GM12878 (cell line): ENCODE results near the gene ERICH2. TPM values are rescaled to one million over a fixed set of nuclear protein-coding genes. Genes with fewer than 3 reads are reported as not detected.

Source experiments
- ATAC-seq: fragments of 200-7000 bp; cut with Tn5 transposase; 3 replicates; pipeline ENCODE4 v1.9.1; 2020; ENCODE audit warnings: mild to moderate bottlenecking, moderate library complexity
- BruUV-seq: library from RNA; stranded (reverse); fragments of 400-500 nt; replicated peaks from 2 replicates; lab custom pipeline; 2021; lab: Mats Ljungman, UMichigan
- CTCF ChIA-PET: fragments of 300-600 bp; sonication (Branson Sonifier 250); formaldehyde crosslinking; extraction: SDS; loops from one replicate; lab custom pipeline; 2021; ENCODE audit warnings: inconsistent platforms; lab: Yijun Ruan, JAX
- POLR2A ChIA-PET: fragments of 350-600 bp; formaldehyde crosslinking; extraction: SDS; loops from one replicate; lab custom pipeline; 2021; ENCODE audit warnings: inconsistent platforms; lab: Charles Lee
- RAD21 ChIA-PET: fragments of 300-600 bp; sonication (Branson Sonifier 250); formaldehyde crosslinking; loops from one replicate; lab custom pipeline; 2023; ENCODE audit warnings: antibody characterized with exemption; ENCODE audit not compliant: unreplicated experiment; lab: Charles Lee
- SMC1A ChIA-PET: fragments of 300-600 bp; sonication (Branson Sonifier 250); formaldehyde crosslinking; loops from one replicate; lab custom pipeline; 2023; ENCODE audit not compliant: unreplicated experiment, uncharacterized antibody; lab: Charles Lee
- DNase-seq: peaks from one replicate; pipeline ENCODE4 v3.0.0-alpha.2; 2011; ENCODE audit warnings: low read depth, low spot score
- FAIRE-seq: peaks from 3 replicates; lab custom pipeline; 2011; peaks lifted over from hg19 to GRCh38; lab: Jason Lieb, UNC
- H2AFZ ChIP-seq: 2 replicates; pipeline ENCODE4 v1.6.0; 2011; ENCODE audit warnings: low read depth, low read length, control low read depth; ENCODE audit not compliant: control insufficient read depth
- H3K27ac ChIP-seq: 2 replicates; pipeline ENCODE4 v1.5.1; 2011; ENCODE audit warnings: control low read depth; ENCODE audit not compliant: control insufficient read depth, insufficient read depth
- H3K27me3 ChIP-seq, 2 experiments: replicated peaks in 1 of 2; 2 replicates each; pipeline versions ENCODE4 v1.6.0 to v1.6.1; 2011; ENCODE audit warnings: low read length in 1 of 2; ENCODE audit not compliant: control insufficient read depth in 2 of 2, insufficient read depth in 2 of 2
- H3K36me3 ChIP-seq, 2 experiments: 2 replicates each; pipeline ENCODE4 v1.5.1; 2011; ENCODE audit warnings: low read length in 1 of 2; ENCODE audit not compliant: control insufficient read depth in 2 of 2, insufficient read depth in 2 of 2
- H3K4me1 ChIP-seq: 2 replicates; pipeline ENCODE4 v1.6.1; 2011; ENCODE audit warnings: mild to moderate bottlenecking, low read length, moderate library complexity, mixed read lengths; ENCODE audit not compliant: control insufficient read depth, insufficient read depth
- H3K4me2 ChIP-seq: 2 replicates; pipeline ENCODE4 v1.6.0; 2011; ENCODE audit warnings: control low read depth; ENCODE audit not compliant: control insufficient read depth, insufficient read depth
- H3K4me3 ChIP-seq: fragments of 200-600 bp; sonication (generic); 2 replicates; pipeline ENCODE4 v1.5.1; 2016
- H3K79me2 ChIP-seq: 2 replicates; pipeline ENCODE4 v1.6.0; 2011; ENCODE audit warnings: low read length; ENCODE audit not compliant: control insufficient read depth, insufficient read depth
- H3K9ac ChIP-seq: 2 replicates; pipeline ENCODE4 v1.8.0; 2011; ENCODE audit warnings: low read length, control low read depth, mixed read lengths; ENCODE audit not compliant: control insufficient read depth, insufficient read depth
- H3K9me3 ChIP-seq: replicated peaks from 3 replicates; pipeline ENCODE4 v1.5.1; 2011; ENCODE audit warnings: mild to moderate bottlenecking, low read length; ENCODE audit not compliant: control insufficient read depth, insufficient read depth
- H4K20me1 ChIP-seq: 2 replicates; pipeline ENCODE4 v1.6.0; 2011; ENCODE audit not compliant: control insufficient read depth, insufficient read depth
- NR2C2 ChIP-seq: IDR thresholded peaks from 2 replicates; pipeline ENCODE4 v1.6.1; 2011; ENCODE audit warnings: borderline replicate concordance, low read depth; ENCODE audit not compliant: control insufficient read depth, insufficient read length
- PAX5 ChIP-seq: IDR thresholded peaks from 2 replicates; pipeline ENCODE4 v1.6.1; 2011; ENCODE audit warnings: low read depth, low read length, borderline replicate concordance
- PML ChIP-seq: IDR thresholded peaks from 2 replicates; pipeline ENCODE4 v1.6.1; 2012; ENCODE audit warnings: low read length, inconsistent platforms
- RAD51 ChIP-seq: fragments of 450-650 bp; IDR thresholded peaks from 2 replicates; pipeline ENCODE4 v1.6.1; 2016; ENCODE audit warnings: moderate library complexity, mild to moderate bottlenecking, inconsistent platforms
- RBBP5 ChIP-seq: fragments of 200-600 bp; sonication (generic); conservative IDR thresholded peaks from 2 replicates; pipeline ENCODE4 v1.6.1; 2016
- TBL1XR1 ChIP-seq: IDR thresholded peaks from 2 replicates; pipeline ENCODE4 v1.6.1; 2012; ENCODE audit warnings: low read depth, low read length, improper control_type of control experiment
- WRNIP1 ChIP-seq: IDR thresholded peaks from 2 replicates; pipeline ENCODE4 v1.6.1; 2011; ENCODE audit warnings: low read depth, low read length, improper control_type of control experiment, borderline replicate concordance
- YY1 ChIP-seq: IDR thresholded peaks from 2 replicates; pipeline ENCODE4 v1.6.1; 2011; ENCODE audit warnings: low read depth, mild to moderate bottlenecking, low read length
- ZNF217 ChIP-seq: fragments of 450-650 bp; IDR thresholded peaks from 2 replicates; pipeline ENCODE4 v1.6.1; 2017; ENCODE audit warnings: antibody characterized with exemption, mild to moderate bottlenecking
- WGBS: methylation state at CpG from one replicate; pipeline ENCODE4 v1.1.6; 2016; ENCODE audit warnings: low lambda C conversion rate; ENCODE audit not compliant: insufficient replicate concordance, insufficient coverage; ENCODE audit errors: missing lambda C conversion rate; 5-methylcytosine and 5-hydroxymethylcytosine counted together
- in situ Hi-C: fragments of 300-500 bp; cut with MboI; formaldehyde crosslinking; loops from 9 replicates; pipeline ENCODE4 v1.14.3; 2018; ENCODE audit warnings: mixed read lengths
- intact Hi-C: fragments of 100-400 bp; cut with micrococcal nuclease; formaldehyde crosslinking; loops from one replicate; pipeline ENCODE4 v1.14.2; 2022; ENCODE audit not compliant: unreplicated experiment
- polyA plus RNA-seq, 11 experiments: library from polyadenylated mRNA; depleted of rRNA in 4 of 11; unstranded in 6 of 11; stranded (reverse) in 5 of 11; fragments of >200 nt; fragmentation: Nextera tagmentation in 4 of 11; fragmentation: Illumina TruSeq in 1 of 11; extraction: Ambion mirVana in 4 of 11; extraction: Trizol in 1 of 11; gene quantifications; 1 replicate in 1 of 11; 2 replicates in 10 of 11; pipeline versions ENCODE4 v1.2.1 to v1.2.3, GENCODE V29; 2011 to 2016; ENCODE audit warnings: inconsistent platforms in 2 of 11, missing spikeins in 2 of 11, low read depth in 1 of 11
- total RNA-seq, 4 experiments: library from RNA; depleted of rRNA in 3 of 4; stranded (reverse); fragments of >200 nt in 3 of 4; fragmentation: Illumina TruSeq in 1 of 4; extraction: Trizol in 1 of 4; gene quantifications; 2 replicates each; pipeline versions ENCODE4 v1.2.1 to v1.2.3, GENCODE V29; 2013 to 2021
- TF ChIP-seq, protein P1 (sequence below): fragments of 150-350 bp; IDR thresholded peaks from 2 replicates; pipeline ENCODE4 v1.6.1; 2014; ENCODE audit warnings: mild to moderate bottlenecking, low read depth, low read length
- TF ChIP-seq, protein P2 (sequence below): fragments of 450-650 bp; formaldehyde crosslinking; IDR thresholded peaks from 2 replicates; pipeline ENCODE4 v1.4.0; 2020; ENCODE audit warnings: mild to moderate bottlenecking, moderate library complexity
- TF ChIP-seq, protein P3 (sequence below): IDR thresholded peaks from 2 replicates; pipeline ENCODE4 v1.6.1; 2012; ENCODE audit warnings: low read depth, low read length, improper control_type of control experiment
- TF ChIP-seq, protein P4 (sequence below): fragments of 450-650 bp; IDR thresholded peaks from 2 replicates; pipeline ENCODE4 v1.6.1; 2017; ENCODE audit warnings: mild to moderate bottlenecking, moderate library complexity

ERICH2 gene
- total and polyA plus RNA-seq, 10 of the 15 experiments (the other 5 are each of a cell fraction or from before 2014, with no cell fraction given), result not detected

DNA sequence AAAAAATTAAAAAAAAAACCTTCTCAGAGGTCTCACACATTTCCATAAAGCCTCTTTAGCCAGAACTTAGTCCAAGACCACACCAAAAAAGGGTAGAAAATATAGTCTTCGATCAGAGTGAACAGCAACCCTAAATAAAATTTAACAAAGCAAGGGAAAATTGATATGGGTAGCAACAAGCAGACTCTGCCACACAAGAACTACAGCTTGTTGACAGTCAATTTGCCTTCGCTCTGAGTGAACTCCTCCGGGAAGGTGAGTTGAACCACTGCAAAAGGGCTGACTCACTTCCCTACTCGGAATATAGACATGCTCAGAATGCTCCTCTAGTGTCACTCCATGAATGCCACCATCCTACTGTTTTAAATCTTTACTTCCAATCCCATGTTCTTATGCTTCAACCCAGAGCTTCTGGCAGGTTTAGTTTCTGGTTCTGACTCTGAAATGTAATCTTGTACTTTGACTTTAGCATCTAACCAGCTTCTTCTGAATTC lies 70.6 kb downstream of the ERICH2 start (continued):
- TF ChIP-seq PAX5, result no peak

DNA sequence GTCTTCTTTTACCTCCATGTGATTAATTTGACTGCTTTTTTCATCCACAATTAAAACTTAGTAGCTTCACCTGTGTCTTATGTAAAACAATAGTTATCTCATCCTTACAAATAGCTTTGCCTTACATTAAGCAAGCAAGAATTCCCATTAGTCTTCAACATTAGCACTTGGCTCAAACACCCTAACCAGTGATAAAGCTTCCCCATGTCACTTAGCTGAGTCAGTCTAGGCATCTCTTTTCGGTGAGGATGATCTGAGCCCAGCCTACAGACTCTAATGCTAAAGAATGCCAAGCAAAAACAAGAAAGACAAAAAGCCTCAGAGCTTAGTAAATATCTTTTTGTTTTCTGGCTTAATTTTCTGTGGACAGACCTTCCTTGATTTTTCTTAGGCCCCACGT lies 72.6 kb downstream of the ERICH2 start:
- Histone ChIP-seq H2AFZ (no peak overlapping the region), H3K27me3 (no peaks in the 10 kb centered on the region), H3K9ac (no peak overlapping the region), H3K9me3 (no peaks in the 10 kb centered on the region; the same call in 2 of the 3 replicates), H3K79me2 (no peaks in the 10 kb centered on the region), H4K20me1 (no peaks in the 10 kb centered on the region), H3K36me3 (no peaks in the 10 kb centered on the region), H3K4me3 (no peak overlapping the region), H3K4me2 (no peak overlapping the region), H3K4me1 (no peaks in the 10 kb centered on the region), H3K27ac (no peak overlapping the region)
- 39% methylated on average over 2 of the region's 2 CpGs for WGBS
- intact Hi-C loops (no loop called here), in situ Hi-C loops (no loop called here)
- ATAC-seq (no peak), DNase-seq (no peak), FAIRE-seq (no peak)
- ChIA-PET RAD21 (no interaction called here), CTCF (interaction anchor here (0.7 to 5.2 kb wide), 3 partner anchors 30 to 519 kb away, joined by 3 to 41 read pairs (median 3); no protein-coding TSS in a partner anchor), SMC1A (interaction anchor here (0.7 to 1.7 kb wide), 2 partner anchors 31 to 707 kb away, joined by 3 to 6 read pairs; no protein-coding TSS in a partner anchor), POLR2A (no interaction called here)
- no TSS peak for BruUV-seq
- TF ChIP-seq, protein P1, sequence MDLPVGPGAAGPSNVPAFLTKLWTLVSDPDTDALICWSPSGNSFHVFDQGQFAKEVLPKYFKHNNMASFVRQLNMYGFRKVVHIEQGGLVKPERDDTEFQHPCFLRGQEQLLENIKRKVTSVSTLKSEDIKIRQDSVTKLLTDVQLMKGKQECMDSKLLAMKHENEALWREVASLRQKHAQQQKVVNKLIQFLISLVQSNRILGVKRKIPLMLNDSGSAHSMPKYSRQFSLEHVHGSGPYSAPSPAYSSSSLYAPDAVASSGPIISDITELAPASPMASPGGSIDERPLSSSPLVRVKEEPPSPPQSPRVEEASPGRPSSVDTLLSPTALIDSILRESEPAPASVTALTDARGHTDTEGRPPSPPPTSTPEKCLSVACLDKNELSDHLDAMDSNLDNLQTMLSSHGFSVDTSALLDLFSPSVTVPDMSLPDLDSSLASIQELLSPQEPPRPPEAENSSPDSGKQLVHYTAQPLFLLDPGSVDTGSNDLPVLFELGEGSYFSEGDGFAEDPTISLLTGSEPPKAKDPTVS, result no peak
- no peak for TF ChIP-seq PML
- TF ChIP-seq YY1, result no peak
- TF ChIP-seq NR2C2, result no peak
- no peak for TF ChIP-seq TBL1XR1
- no peak for TF ChIP-seq RBBP5
- TF ChIP-seq ZNF217, result no peak
- TF ChIP-seq WRNIP1, result no peak
- TF ChIP-seq, protein P2, sequence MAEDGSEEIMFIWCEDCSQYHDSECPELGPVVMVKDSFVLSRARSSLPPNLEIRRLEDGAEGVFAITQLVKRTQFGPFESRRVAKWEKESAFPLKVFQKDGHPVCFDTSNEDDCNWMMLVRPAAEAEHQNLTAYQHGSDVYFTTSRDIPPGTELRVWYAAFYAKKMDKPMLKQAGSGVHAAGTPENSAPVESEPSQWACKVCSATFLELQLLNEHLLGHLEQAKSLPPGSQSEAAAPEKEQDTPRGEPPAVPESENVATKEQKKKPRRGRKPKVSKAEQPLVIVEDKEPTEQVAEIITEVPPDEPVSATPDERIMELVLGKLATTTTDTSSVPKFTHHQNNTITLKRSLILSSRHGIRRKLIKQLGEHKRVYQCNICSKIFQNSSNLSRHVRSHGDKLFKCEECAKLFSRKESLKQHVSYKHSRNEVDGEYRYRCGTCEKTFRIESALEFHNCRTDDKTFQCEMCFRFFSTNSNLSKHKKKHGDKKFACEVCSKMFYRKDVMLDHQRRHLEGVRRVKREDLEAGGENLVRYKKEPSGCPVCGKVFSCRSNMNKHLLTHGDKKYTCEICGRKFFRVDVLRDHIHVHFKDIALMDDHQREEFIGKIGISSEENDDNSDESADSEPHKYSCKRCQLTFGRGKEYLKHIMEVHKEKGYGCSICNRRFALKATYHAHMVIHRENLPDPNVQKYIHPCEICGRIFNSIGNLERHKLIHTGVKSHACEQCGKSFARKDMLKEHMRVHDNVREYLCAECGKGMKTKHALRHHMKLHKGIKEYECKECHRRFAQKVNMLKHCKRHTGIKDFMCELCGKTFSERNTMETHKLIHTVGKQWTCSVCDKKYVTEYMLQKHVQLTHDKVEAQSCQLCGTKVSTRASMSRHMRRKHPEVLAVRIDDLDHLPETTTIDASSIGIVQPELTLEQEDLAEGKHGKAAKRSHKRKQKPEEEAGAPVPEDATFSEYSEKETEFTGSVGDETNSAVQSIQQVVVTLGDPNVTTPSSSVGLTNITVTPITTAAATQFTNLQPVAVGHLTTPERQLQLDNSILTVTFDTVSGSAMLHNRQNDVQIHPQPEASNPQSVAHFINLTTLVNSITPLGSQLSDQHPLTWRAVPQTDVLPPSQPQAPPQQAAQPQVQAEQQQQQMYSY (CRISPR knock-in tag), result no peak
- TF ChIP-seq RAD51, result no peak
- no peak for TF ChIP-seq PAX5
- TF ChIP-seq, protein P3, sequence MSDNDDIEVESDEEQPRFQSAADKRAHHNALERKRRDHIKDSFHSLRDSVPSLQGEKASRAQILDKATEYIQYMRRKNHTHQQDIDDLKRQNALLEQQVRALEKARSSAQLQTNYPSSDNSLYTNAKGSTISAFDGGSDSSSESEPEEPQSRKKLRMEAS, result no peak
- TF ChIP-seq, protein P4, sequence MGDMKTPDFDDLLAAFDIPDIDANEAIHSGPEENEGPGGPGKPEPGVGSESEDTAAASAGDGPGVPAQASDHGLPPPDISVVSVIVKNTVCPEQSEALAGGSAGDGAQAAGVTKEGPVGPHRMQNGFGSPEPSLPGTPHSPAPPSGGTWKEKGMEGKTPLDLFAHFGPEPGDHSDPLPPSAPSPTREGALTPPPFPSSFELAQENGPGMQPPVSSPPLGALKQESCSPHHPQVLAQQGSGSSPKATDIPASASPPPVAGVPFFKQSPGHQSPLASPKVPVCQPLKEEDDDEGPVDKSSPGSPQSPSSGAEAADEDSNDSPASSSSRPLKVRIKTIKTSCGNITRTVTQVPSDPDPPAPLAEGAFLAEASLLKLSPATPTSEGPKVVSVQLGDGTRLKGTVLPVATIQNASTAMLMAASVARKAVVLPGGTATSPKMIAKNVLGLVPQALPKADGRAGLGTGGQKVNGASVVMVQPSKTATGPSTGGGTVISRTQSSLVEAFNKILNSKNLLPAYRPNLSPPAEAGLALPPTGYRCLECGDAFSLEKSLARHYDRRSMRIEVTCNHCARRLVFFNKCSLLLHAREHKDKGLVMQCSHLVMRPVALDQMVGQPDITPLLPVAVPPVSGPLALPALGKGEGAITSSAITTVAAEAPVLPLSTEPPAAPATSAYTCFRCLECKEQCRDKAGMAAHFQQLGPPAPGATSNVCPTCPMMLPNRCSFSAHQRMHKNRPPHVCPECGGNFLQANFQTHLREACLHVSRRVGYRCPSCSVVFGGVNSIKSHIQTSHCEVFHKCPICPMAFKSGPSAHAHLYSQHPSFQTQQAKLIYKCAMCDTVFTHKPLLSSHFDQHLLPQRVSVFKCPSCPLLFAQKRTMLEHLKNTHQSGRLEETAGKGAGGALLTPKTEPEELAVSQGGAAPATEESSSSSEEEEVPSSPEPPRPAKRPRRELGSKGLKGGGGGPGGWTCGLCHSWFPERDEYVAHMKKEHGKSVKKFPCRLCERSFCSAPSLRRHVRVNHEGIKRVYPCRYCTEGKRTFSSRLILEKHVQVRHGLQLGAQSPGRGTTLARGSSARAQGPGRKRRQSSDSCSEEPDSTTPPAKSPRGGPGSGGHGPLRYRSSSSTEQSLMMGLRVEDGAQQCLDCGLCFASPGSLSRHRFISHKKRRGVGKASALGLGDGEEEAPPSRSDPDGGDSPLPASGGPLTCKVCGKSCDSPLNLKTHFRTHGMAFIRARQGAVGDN, result no peak
